GM23338 (cell line): ENCODE data around the gene IDI2. TPM values are rescaled to one million over a fixed set of nuclear protein-coding genes. Genes with fewer than 3 reads are reported as not detected.

Source experiments
- ATAC-seq: fragments of 200-7000 bp; cut with Tn5 transposase; 3 replicates; pipeline ENCODE4 v1.9.1; 2020
- DNase-seq: peaks from one replicate; pipeline ENCODE4 v3.0.0-alpha.2; 2015; ENCODE audit warnings: low spot score
- H2AFZ ChIP-seq: fragments of 200-600 bp; sonication (generic); 2 replicates; pipeline ENCODE4 v1.8.0; 2016; ENCODE audit warnings: antibody characterized with exemption, mild to moderate bottlenecking, moderate library complexity
- H3F3A ChIP-seq: fragments of 200-600 bp; sonication (generic); replicated peaks from 2 replicates; pipeline ENCODE4 v1.8.0; 2017; ENCODE audit warnings: antibody characterized with exemption, mixed run types, low read depth
- H3K27ac ChIP-seq: fragments of 200-600 bp; sonication (generic); 2 replicates; pipeline ENCODE4 v1.6.1; 2016; ENCODE audit warnings: low read depth
- H3K27me3 ChIP-seq: fragments of 200-600 bp; sonication (generic); 2 replicates; pipeline ENCODE4 v1.8.0; 2016; ENCODE audit warnings: mild to moderate bottlenecking, mixed run types, moderate library complexity; ENCODE audit not compliant: insufficient read depth
- H3K36me3 ChIP-seq: fragments of 200-600 bp; sonication (generic); 2 replicates; pipeline ENCODE4 v1.8.0; 2016; ENCODE audit warnings: mild to moderate bottlenecking; ENCODE audit not compliant: insufficient read depth
- H3K4me1 ChIP-seq: fragments of 200-600 bp; sonication (generic); 2 replicates; pipeline ENCODE4 v1.8.0; 2016; ENCODE audit warnings: mild to moderate bottlenecking, moderate library complexity; ENCODE audit not compliant: insufficient read depth
- H3K4me2 ChIP-seq: fragments of 200-600 bp; sonication (generic); 2 replicates; pipeline ENCODE4 v1.7.1; 2017; ENCODE audit warnings: mixed run types
- H3K4me3 ChIP-seq: fragments of 200-600 bp; sonication (generic); 2 replicates; pipeline ENCODE4 v1.6.1; 2016; ENCODE audit warnings: mixed run types
- H3K79me2 ChIP-seq: fragments of 200-600 bp; sonication (generic); replicated peaks from 2 replicates; pipeline ENCODE4 v1.8.0; 2017; ENCODE audit warnings: mild to moderate bottlenecking; ENCODE audit not compliant: insufficient read depth
- H3K9me2 ChIP-seq: fragments of 200-600 bp; sonication (generic); 2 replicates; pipeline ENCODE4 v1.8.0; 2017; ENCODE audit not compliant: insufficient read depth
- H4K20me1 ChIP-seq: fragments of 200-600 bp; sonication (generic); replicated peaks from 2 replicates; pipeline ENCODE4 v1.8.0; 2017; ENCODE audit warnings: mild to moderate bottlenecking; ENCODE audit not compliant: insufficient read depth
- H3K27ac Mint-ChIP-seq: 2 replicates; pipeline ENCODE4 v1.8.0; 2020; ENCODE audit warnings: inconsistent platforms, mild to moderate bottlenecking, moderate library complexity, mixed read lengths
- H3K27me3 Mint-ChIP-seq: 3 replicates; pipeline ENCODE4 v1.8.0; 2022; ENCODE audit warnings: low read depth, mild to moderate bottlenecking, moderate library complexity, mixed read lengths, inconsistent platforms; ENCODE audit not compliant: insufficient read depth, poor library complexity
- H3K36me3 Mint-ChIP-seq: 3 replicates; pipeline ENCODE4 v1.8.0; 2021; ENCODE audit warnings: low read depth, mild to moderate bottlenecking, inconsistent platforms, moderate library complexity, mixed read lengths
- H3K4me1 Mint-ChIP-seq: 3 replicates; pipeline ENCODE4 v1.8.0; 2020; ENCODE audit warnings: mild to moderate bottlenecking, inconsistent platforms, mixed read lengths
- H3K4me3 Mint-ChIP-seq: 3 replicates; pipeline ENCODE4 v1.8.0; 2021; ENCODE audit warnings: moderate library complexity, mild to moderate bottlenecking, inconsistent platforms, mixed read lengths
- H3K9me3 Mint-ChIP-seq: 3 replicates; pipeline ENCODE4 v1.8.0; 2020; ENCODE audit warnings: moderate library complexity, mild to moderate bottlenecking, inconsistent platforms, mixed read lengths
- CREB1 ChIP-seq: fragments of 250-450 bp; sonication (Bioruptor Pico); IDR thresholded peaks from 2 replicates; pipeline ENCODE4 v1.5.0; 2020; ENCODE audit warnings: low read depth, mild to moderate bottlenecking, moderate library complexity
- CTCF ChIP-seq, 2 experiments: fragments of 200-600 bp in 1 of 2; sonication (generic) in 1 of 2; conservative IDR thresholded peaks; 2 replicates each; pipeline versions ENCODE4 v1.5.1 to v1.6.1; 2016 to 2017; ENCODE audit warnings: antibody characterized with exemption in 2 of 2, low read depth in 2 of 2, mild to moderate bottlenecking in 2 of 2, moderate library complexity in 1 of 2
- ETS1 ChIP-seq: IDR thresholded peaks from 2 replicates; pipeline ENCODE4 v1.6.1; 2016; ENCODE audit warnings: antibody characterized with exemption
- EZH2 ChIP-seq: fragments of 200-600 bp; sonication (generic); IDR thresholded peaks from one replicate; pipeline ENCODE4 v1.8.0; 2017; ENCODE audit warnings: antibody characterized with exemption, mild to moderate bottlenecking, low read depth; ENCODE audit not compliant: unreplicated experiment
- EZH2phosphoT487 ChIP-seq: fragments of 200-600 bp; sonication (generic); IDR thresholded peaks from one replicate; pipeline ENCODE4 v1.8.1; 2018; ENCODE audit warnings: antibody characterized with exemption; ENCODE audit not compliant: unreplicated experiment
- JUNB ChIP-seq: IDR thresholded peaks from one replicate; pipeline ENCODE4 v1.6.1; 2016; ENCODE audit warnings: antibody characterized with exemption; ENCODE audit not compliant: unreplicated experiment
- NANOG ChIP-seq: IDR thresholded peaks from 2 replicates; pipeline ENCODE4 v1.6.1; 2016; ENCODE audit warnings: antibody characterized with exemption, borderline replicate concordance
- POLR2AphosphoS5 ChIP-seq: IDR thresholded peaks from 2 replicates; pipeline ENCODE4 v1.6.1; 2016; ENCODE audit warnings: antibody characterized with exemption, low read depth
- REST ChIP-seq: IDR thresholded peaks from one replicate; pipeline ENCODE4 v1.6.1; 2018; ENCODE audit warnings: antibody characterized with exemption; ENCODE audit not compliant: unreplicated experiment
- STAT1 ChIP-seq: IDR thresholded peaks from one replicate; pipeline ENCODE4 v1.6.1; 2016; ENCODE audit warnings: antibody characterized with exemption; ENCODE audit not compliant: unreplicated experiment
- ZNF114 ChIP-seq: fragments of 250-450 bp; sonication (Bioruptor Pico); IDR thresholded peaks from 2 replicates; pipeline ENCODE4 v1.5.0; 2020; ENCODE audit warnings: mild to moderate bottlenecking, moderate library complexity
- ZNF331 ChIP-seq: fragments of 250-450 bp; sonication (Bioruptor Pico); IDR thresholded peaks from 2 replicates; pipeline ENCODE4 v1.5.0; 2020; ENCODE audit warnings: low read depth, mild to moderate bottlenecking, moderate library complexity
- ZNF462 ChIP-seq: fragments of 250-450 bp; sonication (Bioruptor Pico); IDR thresholded peaks from 2 replicates; pipeline ENCODE4 v1.5.0; 2020; ENCODE audit warnings: mild to moderate bottlenecking, moderate library complexity
- polyA plus RNA-seq: library from polyadenylated mRNA; unstranded; fragments of >200 nt; fragmentation: Nextera tagmentation; extraction: Ambion mirVana; gene quantifications from 2 replicates; pipeline ENCODE4 v1.2.1, GENCODE V29; 2016
- total RNA-seq: library from RNA; depleted of rRNA; stranded (reverse); fragments of >200 nt; shearing (Covaris generic); gene quantifications from 2 replicates; pipeline ENCODE4 v1.2.3, GENCODE V29; 2014

The IDI2 gene
- total and polyA plus RNA-seq, 2 experiments from 2014 or later = not detected

GRCh38 chr10:974038-974784 lies 51.4 kb downstream of the IDI2 start:
- Mint-ChIP-seq H3K4me3 (no peak overlapping the region), H3K36me3 (peaks cover 10% of the 10 kb centered on the region; the same call in 2 of the 3 replicates), H3K27ac (no peak overlapping the region), H3K4me1 (peaks cover 8% of the 10 kb centered on the region), H3K27me3 (no peaks in the 10 kb centered on the region), H3K9me3 (peaks cover 17% of the 10 kb centered on the region)
- Histone ChIP-seq H3K27me3 (no peaks in the 10 kb centered on the region), H3K36me3 (no peaks in the 10 kb centered on the region), H2AFZ (no peak overlapping the region), H3K27ac (no peak overlapping the region), H3K4me1 (no peaks in the 10 kb centered on the region), H3F3A (0 out of 2 replicates have a peak, but pooled peaks cover 3% of the 10 kb centered on the region), H3K4me2 (no peak overlapping the region), H3K9me2 (no peaks in the 10 kb centered on the region), H3K4me3 (no peak overlapping the region), H3K79me2 (no peaks in the 10 kb centered on the region), H4K20me1 (no peaks in the 10 kb centered on the region)
- TF ChIP-seq STAT1 (no peak), JUNB (no peak), NANOG (no peak), ZNF114 (CRISPR knock-in tag) (no peak), ZNF331 (CRISPR knock-in tag) (no peak), POLR2AphosphoS5 (no peak), EZH2 (no peak), ZNF462 (CRISPR knock-in tag) (no peak), REST (no peak), CTCF (conservative IDR thresholded peaks at IDR 0.05; ENCODE audit: low read depth in 2 of 2) (no peak), EZH2phosphoT487 (no peak), CREB1 (CRISPR knock-in tag) (no peak), ETS1 (no peak)
- ATAC-seq (no peak; the same call in 2 of the 3 replicates), DNase-seq (no peak)
